ENCODE measurements around the gene KSR2.

DNA sequence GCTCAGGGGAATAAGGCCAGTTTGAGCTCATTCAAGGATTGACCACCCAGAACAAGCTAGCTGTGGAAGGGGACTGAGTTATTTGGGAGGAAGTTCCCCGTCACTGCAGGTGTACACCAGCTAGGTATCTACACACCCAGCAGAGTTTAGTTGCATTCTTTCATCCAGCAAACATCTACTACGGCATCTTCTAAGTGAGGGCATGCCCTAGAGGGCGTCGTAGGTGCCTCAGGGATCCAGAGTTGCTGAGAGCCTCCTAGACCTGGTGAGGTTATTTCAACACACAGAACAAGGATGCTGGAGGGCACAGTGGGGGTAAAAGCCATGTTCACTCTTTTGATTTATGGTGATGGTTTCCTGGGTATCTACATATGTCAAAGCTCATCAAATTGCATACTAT is 149.6 kb downstream of the KSR2 start:
- TF ChIP-seq, protein P1, sequence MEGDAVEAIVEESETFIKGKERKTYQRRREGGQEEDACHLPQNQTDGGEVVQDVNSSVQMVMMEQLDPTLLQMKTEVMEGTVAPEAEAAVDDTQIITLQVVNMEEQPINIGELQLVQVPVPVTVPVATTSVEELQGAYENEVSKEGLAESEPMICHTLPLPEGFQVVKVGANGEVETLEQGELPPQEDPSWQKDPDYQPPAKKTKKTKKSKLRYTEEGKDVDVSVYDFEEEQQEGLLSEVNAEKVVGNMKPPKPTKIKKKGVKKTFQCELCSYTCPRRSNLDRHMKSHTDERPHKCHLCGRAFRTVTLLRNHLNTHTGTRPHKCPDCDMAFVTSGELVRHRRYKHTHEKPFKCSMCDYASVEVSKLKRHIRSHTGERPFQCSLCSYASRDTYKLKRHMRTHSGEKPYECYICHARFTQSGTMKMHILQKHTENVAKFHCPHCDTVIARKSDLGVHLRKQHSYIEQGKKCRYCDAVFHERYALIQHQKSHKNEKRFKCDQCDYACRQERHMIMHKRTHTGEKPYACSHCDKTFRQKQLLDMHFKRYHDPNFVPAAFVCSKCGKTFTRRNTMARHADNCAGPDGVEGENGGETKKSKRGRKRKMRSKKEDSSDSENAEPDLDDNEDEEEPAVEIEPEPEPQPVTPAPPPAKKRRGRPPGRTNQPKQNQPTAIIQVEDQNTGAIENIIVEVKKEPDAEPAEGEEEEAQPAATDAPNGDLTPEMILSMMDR (conservative IDR thresholded peaks at IDR 0.05; ENCODE audit: low read depth, low read length) = no peak
- no peak for TF ChIP-seq EZH2 (IDR thresholded peaks at IDR 0.05; ENCODE audit: borderline replicate concordance, low read depth, low read length, poor library complexity, severe bottlenecking)

All from A673 (cell line).